ENCODE results near the gene ITPR2.

DNA sequence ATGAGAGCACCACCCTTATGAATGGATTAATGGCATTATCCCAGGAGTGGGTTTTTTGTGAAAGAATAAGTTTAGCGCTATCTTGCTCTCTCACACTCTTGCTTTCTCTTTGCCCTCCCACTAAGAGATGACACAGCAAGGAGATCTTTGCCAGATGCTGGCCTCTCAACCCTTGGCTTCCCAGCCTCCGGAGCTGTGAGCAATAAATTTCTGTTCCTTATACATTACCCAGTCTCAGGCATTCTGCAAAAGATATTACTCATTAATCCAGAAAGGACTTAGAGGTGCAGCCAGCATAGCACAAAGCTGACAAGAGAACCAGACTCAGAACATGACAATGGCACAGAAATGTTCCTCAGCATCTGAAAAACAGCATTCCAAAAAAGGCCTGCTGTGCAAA is 190.6 kb downstream of the ITPR2 start:
- TF ChIP-seq, protein P1, sequence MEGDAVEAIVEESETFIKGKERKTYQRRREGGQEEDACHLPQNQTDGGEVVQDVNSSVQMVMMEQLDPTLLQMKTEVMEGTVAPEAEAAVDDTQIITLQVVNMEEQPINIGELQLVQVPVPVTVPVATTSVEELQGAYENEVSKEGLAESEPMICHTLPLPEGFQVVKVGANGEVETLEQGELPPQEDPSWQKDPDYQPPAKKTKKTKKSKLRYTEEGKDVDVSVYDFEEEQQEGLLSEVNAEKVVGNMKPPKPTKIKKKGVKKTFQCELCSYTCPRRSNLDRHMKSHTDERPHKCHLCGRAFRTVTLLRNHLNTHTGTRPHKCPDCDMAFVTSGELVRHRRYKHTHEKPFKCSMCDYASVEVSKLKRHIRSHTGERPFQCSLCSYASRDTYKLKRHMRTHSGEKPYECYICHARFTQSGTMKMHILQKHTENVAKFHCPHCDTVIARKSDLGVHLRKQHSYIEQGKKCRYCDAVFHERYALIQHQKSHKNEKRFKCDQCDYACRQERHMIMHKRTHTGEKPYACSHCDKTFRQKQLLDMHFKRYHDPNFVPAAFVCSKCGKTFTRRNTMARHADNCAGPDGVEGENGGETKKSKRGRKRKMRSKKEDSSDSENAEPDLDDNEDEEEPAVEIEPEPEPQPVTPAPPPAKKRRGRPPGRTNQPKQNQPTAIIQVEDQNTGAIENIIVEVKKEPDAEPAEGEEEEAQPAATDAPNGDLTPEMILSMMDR (IDR thresholded peaks at IDR 0.05; ENCODE audit: low read length) = no peak
- TF ChIP-seq EZH2 (IDR thresholded peaks at IDR 0.05; ENCODE audit: borderline replicate concordance, low read length) = no peak

Measured in OCI-LY1 (cell line).